WTC11 (cell line): ENCODE results near the gene CNPY1. TPM values are rescaled to one million over a fixed set of nuclear protein-coding genes. Genes with fewer than 3 reads are reported as not detected.

Source experiments
- ATAC-seq: fragments of 200-7000 bp; cut with Tn5 transposase; 2 replicates; pipeline ENCODE4 v1.10.0; 2021; ENCODE audit warnings: mild to moderate bottlenecking, moderate library complexity
- CTCF ChIA-PET: fragments of 300-600 bp; sonication (Branson Sonifier 250); formaldehyde crosslinking; loops from one replicate; lab custom pipeline; 2021; ENCODE audit warnings: antibody characterized with exemption; lab: Charles Lee
- POLR2A ChIA-PET: fragments of 350-600 bp; sonication (Branson Sonifier 250); formaldehyde crosslinking; loops from one replicate; lab custom pipeline; 2021; ENCODE audit warnings: antibody characterized with exemption; lab: Charles Lee
- DNase-seq: peaks from one replicate; pipeline ENCODE4 v3.0.0; 2021; ENCODE audit warnings: low spot score
- H3K27ac Mint-ChIP-seq: 2 replicates; pipeline ENCODE4 v1.8.0; 2021; ENCODE audit warnings: mixed read lengths
- H3K27me3 Mint-ChIP-seq: 2 replicates; pipeline ENCODE4 v1.8.0; 2021; ENCODE audit warnings: low read depth, mild to moderate bottlenecking, moderate library complexity, mixed read lengths
- H3K36me3 Mint-ChIP-seq: 2 replicates; pipeline ENCODE4 v1.8.0; 2021; ENCODE audit warnings: mixed read lengths
- H3K4me1 Mint-ChIP-seq: 2 replicates; pipeline ENCODE4 v1.8.0; 2022; ENCODE audit warnings: mixed read lengths
- H3K4me3 Mint-ChIP-seq: 2 replicates; pipeline ENCODE4 v1.8.0; 2021; ENCODE audit warnings: mild to moderate bottlenecking, moderate library complexity, mixed read lengths
- H3K9me3 Mint-ChIP-seq: 2 replicates; pipeline ENCODE4 v1.8.0; 2021; ENCODE audit warnings: mixed read lengths
- AR ChIP-seq: fragments of 250-450 bp; sonication (Bioruptor Pico); IDR thresholded peaks from 2 replicates; pipeline ENCODE4 v1.9.0; 2021; ENCODE audit warnings: mild to moderate bottlenecking
- FOXP1 ChIP-seq: sonication (generic); formaldehyde crosslinking; IDR thresholded peaks from 2 replicates; pipeline ENCODE4 v1.8.0; 2022; ENCODE audit warnings: missing genetic modification reagents, mild to moderate bottlenecking, moderate library complexity, borderline replicate concordance
- FOXP4 ChIP-seq: sonication (generic); formaldehyde crosslinking; IDR thresholded peaks from 2 replicates; pipeline ENCODE4 v1.8.0; 2022; ENCODE audit warnings: mild to moderate bottlenecking, missing genetic modification reagents
- MAX ChIP-seq: sonication (generic); formaldehyde crosslinking; IDR thresholded peaks from 2 replicates; pipeline ENCODE4 v1.8.0; 2022; ENCODE audit warnings: mild to moderate bottlenecking, missing genetic modification reagents
- NFE2L1 ChIP-seq: sonication (generic); formaldehyde crosslinking; IDR thresholded peaks from 2 replicates; pipeline ENCODE4 v1.8.1; 2023; ENCODE audit warnings: missing genetic modification reagents
- NFYB ChIP-seq: sonication (generic); formaldehyde crosslinking; conservative IDR thresholded peaks from 2 replicates; pipeline ENCODE4 v1.8.0; 2022; ENCODE audit warnings: low read depth, missing genetic modification reagents
- STAT6 ChIP-seq: sonication (generic); formaldehyde crosslinking; conservative IDR thresholded peaks from 2 replicates; pipeline ENCODE4 v1.8.1; 2023; ENCODE audit warnings: mild to moderate bottlenecking, low read depth, missing genetic modification reagents, moderate library complexity
- TCF7 ChIP-seq: sonication (generic); formaldehyde crosslinking; IDR thresholded peaks from 2 replicates; pipeline ENCODE4 v1.8.0; 2022; ENCODE audit warnings: mild to moderate bottlenecking, low read depth, missing genetic modification reagents, moderate library complexity
- USF1 ChIP-seq: sonication (generic); formaldehyde crosslinking; IDR thresholded peaks from 2 replicates; pipeline ENCODE4 v1.8.0; 2022; ENCODE audit warnings: mild to moderate bottlenecking, missing genetic modification reagents
- USF2 ChIP-seq: sonication (generic); formaldehyde crosslinking; IDR thresholded peaks from 2 replicates; pipeline ENCODE4 v1.8.1; 2023; ENCODE audit warnings: mild to moderate bottlenecking, missing genetic modification reagents, moderate library complexity
- ZNF281 ChIP-seq: sonication (generic); formaldehyde crosslinking; IDR thresholded peaks from 2 replicates; pipeline ENCODE4 v1.8.0; 2023; ENCODE audit warnings: mild to moderate bottlenecking, missing genetic modification reagents
- total RNA-seq: library from RNA; stranded (reverse); gene quantifications from 3 replicates; pipeline ENCODE4 v1.2.3, GENCODE V29; 2021

The CNPY1 gene
- total RNA-seq, 1 experiment from 2014 or later = 0.09 TPM

- Mint-ChIP-seq H3K36me3 (no peaks in the 10 kb centered on the region), H3K4me1 (peaks cover 29% of the 10 kb centered on the region), H3K9me3 (no peaks in the 10 kb centered on the region), H3K27me3 (peaks cover 96% of the 10 kb centered on the region), H3K4me3 (peak overlapping the region; percentile 56), H3K27ac (no peak overlapping the region)
- DNase-seq (peak; percentile 73), ATAC-seq (peak; percentile 19)
- ChIA-PET POLR2A (interaction anchor here (0.5 kb wide), 1 partner anchor 1431 kb away, joined by 3 read pairs; no protein-coding TSS in a partner anchor), CTCF (no interaction called here)
- TF ChIP-seq NFYB (CRISPR knock-in tag) = peak; percentile 51
- peak; percentile 81; the same call in 1 of the 2 replicates for TF ChIP-seq MAX (CRISPR knock-in tag)
- TF ChIP-seq FOXP1 (CRISPR knock-in tag) = peak; percentile 31; the same call in 1 of the 2 replicates
- no peak for TF ChIP-seq STAT6 (CRISPR knock-in tag)
- TF ChIP-seq USF2 = peak; percentile 95
- TF ChIP-seq ZNF281 (CRISPR knock-in tag) = 0 out of 2 replicates have a peak, but pooled peaks have one; percentile 43
- TF ChIP-seq AR (CRISPR knock-in tag) = no peak
- TF ChIP-seq NFE2L1 (CRISPR knock-in tag) = no peak
- TF ChIP-seq FOXP4 = 0 out of 2 replicates have a peak, but pooled peaks have one; percentile 14
- no peak for TF ChIP-seq TCF7 (CRISPR knock-in tag)
- peak; percentile 95 for TF ChIP-seq USF1 (CRISPR knock-in tag)
Measured at GRCh38 chr7:155456738-155457543, 89.4 kb downstream of the CNPY1 start.
